ENCODE measurements around the gene YOD1. TPM values are rescaled to one million over a fixed set of nuclear protein-coding genes. Genes with fewer than 3 reads are reported as not detected.
A peak's percentile ranks its signal among the peaks of the same experiment; 100 is the strongest.

The YOD1 gene
- total RNA-seq, 4 donors from 2014 or later: 9.0 to 17.5 (median 12.0) TPM

GRCh38 chr1:207089627-207090355, 38.8 kb upstream of the YOD1 start:
- Histone ChIP-seq H3K4me3 (peak overlapping the region in 1 of 4 donors; percentile 23), H3K27me3 (no peaks in the 10 kb centered on the region), H3K4me1 (peaks cover 0 to 17% (median 11%) of the 10 kb centered on the region in 4 donors), H3K36me3 (no peaks in the 10 kb centered on the region), H3K9me3 (no peaks in the 10 kb centered on the region), H3K27ac (peak overlapping the region; percentile 61 to 79 (median 72))
- WGBS, 2 donors (ENCODE audit: low coverage in 1 of 2): 86 to 87% methylated on average over 15 to 17 of the region's 17 CpGs
- in situ Hi-C loops (cut with MboI; ENCODE audit: low pct_ligation_motif_present in 1 of 4, low pct_unique_long_range_greater_than_20kb in 1 of 4, low sequenced_read_pairs in 3 of 4) (loop anchor here in 3 of 4 donors (5.0 to 25.0 kb wide), 6 partner anchors 85 to 423 kb away; partner anchors contain the start of gene CR1 (in 2 of the 3)), intact Hi-C loops (cut with DNase I; ENCODE audit: low total_unique reads) (loop anchor here (10.0 kb wide), 1 partner anchor 315 kb away; no protein-coding TSS in a partner anchor)
- TF ChIP-seq CTCF (IDR thresholded peaks at IDR 0.05): no peak
- no peak for TF ChIP-seq POLR2AphosphoS5 (IDR thresholded peaks at IDR 0.05)
- no peak for TF ChIP-seq POLR2A (IDR thresholded peaks at IDR 0.05)
- TF ChIP-seq EP300 (IDR thresholded peaks at IDR 0.05; ENCODE audit: low read depth): no peak
- no peak for DNase-seq

- peak within 1 kb of the TSS in 1 of 4 donors; percentile 23 for H3K4me3 ChIP-seq
- in situ Hi-C loops (cut with MboI; ENCODE audit: low pct_ligation_motif_present in 1 of 4, low pct_unique_long_range_greater_than_20kb in 1 of 4, low sequenced_read_pairs in 3 of 4) (loop anchor here in 3 of 4 donors (5.0 to 25.0 kb wide), 5 partner anchors 313 to 423 kb away; partner anchors contain the start of gene CR1 (in 2 of the 3)), intact Hi-C loops (cut with DNase I; ENCODE audit: low total_unique reads) (loop anchor here (10.0 kb wide), 1 partner anchor 316 kb away; no protein-coding TSS in a partner anchor)
- H3K9me3 ChIP-seq: no peaks in the 10 kb centered on the region
- DNase-seq: peak; percentile 66
- no peaks in the 10 kb centered on the region for H3K27me3 ChIP-seq
- H3K27ac ChIP-seq: peak within 1 kb of the TSS; percentile 61 to 79 (median 72)
- 31 to 40% methylated on average over 3 to 9 of the region's 9 CpGs for WGBS, 2 donors (ENCODE audit: low coverage in 1 of 2)
- no peaks in the 10 kb centered on the region for H3K36me3 ChIP-seq
- TF ChIP-seq POLR2A (IDR thresholded peaks at IDR 0.05) (peak; percentile 45), CTCF (IDR thresholded peaks at IDR 0.05) (no peak), POLR2AphosphoS5 (IDR thresholded peaks at IDR 0.05) (peak in 2 of 3 donors; percentile 62 to 63), EP300 (IDR thresholded peaks at IDR 0.05; ENCODE audit: low read depth) (no peak)
- peaks cover 0 to 17% (median 13%) of the 10 kb centered on the region in 4 donors for H3K4me1 ChIP-seq
Observed at GRCh38 chr1:207088701-207089626, 38.0 kb upstream of the YOD1 start, which contains the start of gene C4BPB. Gene C4BPB, plus strand, starts transcription at chr1:207088860. Its CDS starts 672 bp downstream, at chr1:207089532.

- intact Hi-C loops (cut with DNase I; ENCODE audit: low total_unique reads) (loop anchor here (10.0 kb wide), 1 partner anchor 317 kb away; no protein-coding TSS in a partner anchor), in situ Hi-C loops (cut with MboI; ENCODE audit: low pct_ligation_motif_present in 1 of 4, low pct_unique_long_range_greater_than_20kb in 1 of 4, low sequenced_read_pairs in 3 of 4) (loop anchor here in 3 of 4 donors (5.0 to 25.0 kb wide), 5 partner anchors 314 to 424 kb away; partner anchors contain the start of gene CR1 (in 2 of the 3))
- peaks cover 0 to 17% (median 13%) of the 10 kb centered on the region in 4 donors for H3K4me1 ChIP-seq
- H3K9me3 ChIP-seq: no peaks in the 10 kb centered on the region
- DNase-seq: no peak
- H3K27me3 ChIP-seq: no peaks in the 10 kb centered on the region
- no peaks in the 10 kb centered on the region for H3K36me3 ChIP-seq
- peak overlapping the region; percentile 61 to 79 (median 72) for H3K27ac ChIP-seq
- TF ChIP-seq POLR2AphosphoS5 (IDR thresholded peaks at IDR 0.05): no peak
- TF ChIP-seq CTCF (IDR thresholded peaks at IDR 0.05): no peak
- no peak for TF ChIP-seq POLR2A (IDR thresholded peaks at IDR 0.05)
- TF ChIP-seq EP300 (IDR thresholded peaks at IDR 0.05; ENCODE audit: low read depth): no peak
- no peak overlapping the region for H3K4me3 ChIP-seq
- 81 to 83% methylated on average over 2 of the region's 2 CpGs for WGBS, 2 donors (ENCODE audit: low coverage in 1 of 2)
Observed at GRCh38 chr1:207088161-207088560, 37.2 kb upstream of the YOD1 start.
